Lung (tissue), 12 donors: ENCODE results near the gene OR2F2. TPM values are rescaled to one million over a fixed set of nuclear protein-coding genes. Genes with fewer than 3 reads are reported as not detected.

Experiments
- ATAC-seq: fragments of 200-7000 bp; cut with Tn5 transposase; one replicate; pipeline ENCODE4 v1.9.1; 2020; ENCODE audit warnings: moderate number of reproducible peaks; ENCODE audit not compliant: insufficient read depth, low FRiP score
- DNase-seq, 3 donors: peaks; one replicate each; pipeline ENCODE4 v3.0.0-alpha.2; 2013 to 2017
- H3K27ac ChIP-seq, 2 donors: one replicate each; pipeline ENCODE4 v1.5.1; 2013; ENCODE audit warnings: mild to moderate bottlenecking in 2 of 2, moderate library complexity in 2 of 2, control low read depth in 1 of 2, inconsistent platforms in 1 of 2, low read depth in 1 of 2, low read length in 1 of 2
- H3K27me3 ChIP-seq, 3 donors: one replicate each; pipeline ENCODE4 v1.5.1; 2013; ENCODE audit warnings: low read length in 2 of 3; ENCODE audit not compliant: control insufficient read depth in 3 of 3, insufficient read depth in 3 of 3
- H3K36me3 ChIP-seq, 4 donors: one replicate each; pipeline ENCODE4 v1.5.1; 2013; ENCODE audit warnings: low read length in 4 of 4, mild to moderate bottlenecking in 1 of 4, moderate library complexity in 1 of 4; ENCODE audit not compliant: control insufficient read depth in 4 of 4, insufficient read depth in 4 of 4
- H3K4me1 ChIP-seq, 5 donors: one replicate each; pipeline ENCODE4 v1.5.1; 2013; ENCODE audit warnings: low read length in 5 of 5, mild to moderate bottlenecking in 2 of 5, moderate library complexity in 1 of 5; ENCODE audit not compliant: control insufficient read depth in 5 of 5, insufficient read depth in 5 of 5
- H3K4me3 ChIP-seq: one replicate; pipeline ENCODE4 v1.5.1; 2013; ENCODE audit warnings: mild to moderate bottlenecking, control low read depth, moderate library complexity
- H3K9ac ChIP-seq, 2 donors: one replicate each; pipeline ENCODE4 v1.5.1; 2013; ENCODE audit warnings: low read length in 2 of 2, control low read depth in 1 of 2; ENCODE audit not compliant: insufficient read depth in 1 of 2
- H3K9me3 ChIP-seq, 4 donors: one replicate each; pipeline ENCODE4 v1.5.1; 2013; ENCODE audit warnings: low read length in 3 of 4, mild to moderate bottlenecking in 1 of 4, moderate library complexity in 1 of 4; ENCODE audit not compliant: control insufficient read depth in 4 of 4, insufficient read depth in 3 of 4
- CTCF ChIP-seq: IDR thresholded peaks from 2 replicates; pipeline ENCODE4 v1.5.1; 2012; ENCODE audit warnings: mild to moderate bottlenecking; ENCODE audit errors: control extremely low read depth, extremely low read depth
- WGBS, 2 donors: extraction: QIAGEN DNeasy Blood & Tissue Kit; methylation state at CpG; one replicate each; pipeline ENCODE4 v1.1.7; 2013; 5-methylcytosine and 5-hydroxymethylcytosine counted together
- polyA plus RNA-seq, 2 donors: library from polyadenylated mRNA; stranded (reverse); fragments of 200-250 nt; gene quantifications; one replicate each; pipeline ENCODE4 v1.2.1, GENCODE V29; 2013
- total RNA-seq, 2 donors: library from RNA; depleted of rRNA in 1 of 2; stranded (reverse); fragments of >200 nt in 1 of 2; gene quantifications; one replicate each; pipeline ENCODE4 v1.2.1, GENCODE V29; 2014 to 2021
- donor health status: control.
- donor health status: control.
- donor health status: Bipolar disorder and iron deficiency.
- donor health status: healthy.
- donor health status: DM: yes; HTN: yes; CAD: no.

OR2F2 gene
- total and polyA plus RNA-seq, 4 donors: not detected

GRCh38 chr7:143965280-143965679, 30.2 kb downstream of the OR2F2 start:
- no peak for TF ChIP-seq CTCF
- no peak for ATAC-seq
- 71 to 84% methylated on average over 2 of the region's 2 CpGs for WGBS, 2 donors

DNA sequence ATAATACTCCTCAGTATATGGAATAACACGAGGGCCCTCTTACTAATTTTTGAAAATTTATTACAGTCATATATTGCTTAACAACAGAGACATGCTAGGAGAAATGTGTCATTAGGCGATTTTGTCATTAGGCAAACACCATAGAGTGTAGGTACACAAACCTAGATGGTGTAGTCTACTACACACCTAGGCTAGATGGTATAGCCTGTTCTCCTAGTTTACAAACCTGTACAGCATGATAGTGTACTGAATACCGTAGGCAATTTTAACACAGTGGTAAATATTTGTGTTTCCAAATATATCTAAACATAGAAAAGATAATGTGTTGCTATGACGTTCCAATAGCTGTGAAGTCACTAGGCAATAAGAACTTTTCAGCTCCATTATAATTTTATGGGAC, 32.4 kb downstream of the OR2F2 start:
- ATAC-seq (no peak), DNase-seq (no peak)
- no peaks in the 10 kb centered on the region for H3K27me3 ChIP-seq
- H3K27ac ChIP-seq: no peak overlapping the region
- no peaks in the 10 kb centered on the region for H3K4me1 ChIP-seq
- peaks cover 0 to 4% (median 0%) of the 10 kb centered on the region in 4 donors for H3K9me3 ChIP-seq
- no peaks in the 10 kb centered on the region for H3K36me3 ChIP-seq
- WGBS, 2 donors: 66 to 83% methylated on average over 4 of the region's 4 CpGs
- H3K4me3 ChIP-seq: no peak overlapping the region
- TF ChIP-seq CTCF: no peak
- H3K9ac ChIP-seq: no peak overlapping the region

More at GRCh38 chr7:143965280-143965679, 30.2 kb downstream of the OR2F2 start:
- H3K4me3 ChIP-seq: no peak overlapping the region
- no peak for DNase-seq
- no peak overlapping the region for H3K27ac ChIP-seq
- H3K36me3 ChIP-seq: no peaks in the 10 kb centered on the region
- H3K27me3 ChIP-seq: no peaks in the 10 kb centered on the region
- H3K4me1 ChIP-seq: no peaks in the 10 kb centered on the region
- H3K9me3 ChIP-seq: no peaks in the 10 kb centered on the region
- no peak overlapping the region for H3K9ac ChIP-seq

GRCh38 chr7:143973870-143974416, 38.9 kb downstream of the OR2F2 start:
- no peak for DNase-seq
- Histone ChIP-seq H3K36me3 (no peaks in the 10 kb centered on the region), H3K9me3 (peaks cover 0 to 4% (median 0%) of the 10 kb centered on the region in 4 donors), H3K27me3 (no peaks in the 10 kb centered on the region), H3K4me3 (no peak overlapping the region), H3K4me1 (no peaks in the 10 kb centered on the region), H3K27ac (no peak overlapping the region), H3K9ac (no peak overlapping the region)
- WGBS, 2 donors: 65 to 73% methylated on average over 4 of the region's 4 CpGs
- ATAC-seq: no peak
- no peak for TF ChIP-seq CTCF

GRCh38 chr7:143974459-143974858, 39.4 kb downstream of the OR2F2 start:
- DNase-seq: no peak
- ATAC-seq: no peak
- WGBS, 2 donors: 76% methylated on average over 4 of the region's 4 CpGs

More at GRCh38 chr7:143974459-143974858, 39.4 kb downstream of the OR2F2 start:
- no peak overlapping the region for H3K27ac ChIP-seq
- no peaks in the 10 kb centered on the region for H3K27me3 ChIP-seq
- H3K4me1 ChIP-seq: no peaks in the 10 kb centered on the region
- TF ChIP-seq CTCF: no peak
- H3K9ac ChIP-seq: no peak overlapping the region
- no peak overlapping the region for H3K4me3 ChIP-seq
- H3K36me3 ChIP-seq: no peaks in the 10 kb centered on the region
- peaks cover 0 to 4% (median 0%) of the 10 kb centered on the region in 4 donors for H3K9me3 ChIP-seq
